DND-41 (cell line): ENCODE measurements around the gene MOB3B.

Experiments used
- EZH2 ChIP-seq: IDR thresholded peaks from 3 replicates; pipeline ENCODE4 v1.6.1; 2012; ENCODE audit warnings: borderline replicate concordance, low read depth, mild to moderate bottlenecking, moderate library complexity, low read length, inconsistent platforms; ENCODE audit not compliant: severe bottlenecking
- TF ChIP-seq, protein P1 (sequence below): IDR thresholded peaks from 2 replicates; pipeline ENCODE4 v1.5.1; 2012; ENCODE audit warnings: borderline replicate concordance, low read length, moderate library complexity, mild to moderate bottlenecking; ENCODE audit not compliant: poor library complexity, severe bottlenecking; ENCODE audit errors: extremely low read depth

DNA sequence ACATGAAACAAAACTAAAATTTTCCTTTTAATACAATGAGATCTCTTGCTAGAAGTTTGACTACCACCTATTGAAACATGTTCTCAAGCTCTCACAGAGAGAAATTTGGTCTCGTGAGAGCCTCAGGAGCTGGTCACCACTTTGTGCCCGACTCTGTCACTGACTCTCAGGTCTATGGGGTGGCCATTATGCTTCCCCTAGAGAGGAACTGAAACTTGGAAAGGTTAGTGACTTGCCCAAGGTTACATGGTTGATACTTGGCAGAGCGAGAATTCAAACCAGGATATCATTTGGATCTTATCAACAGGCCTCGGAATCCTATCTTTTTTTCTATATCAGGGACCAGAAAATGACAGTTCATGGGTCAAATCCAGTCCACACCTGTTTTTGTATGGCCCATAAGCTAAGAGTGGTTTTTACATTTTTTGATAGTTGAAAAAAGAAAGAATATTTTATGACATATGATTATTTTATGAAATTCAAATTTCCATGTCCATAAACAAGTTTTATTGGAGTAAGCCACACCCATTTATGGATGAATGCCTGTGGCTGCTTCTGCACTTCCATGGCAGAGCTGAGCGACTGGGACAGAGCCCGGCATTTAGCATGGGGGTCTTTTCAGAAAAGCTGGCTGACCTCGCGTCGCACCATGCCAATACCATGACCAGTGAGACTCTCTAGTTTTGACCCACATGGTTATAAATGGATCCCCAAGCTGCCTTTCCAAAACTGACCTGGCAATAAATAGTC is 187.9 kb downstream of the MOB3B start:
- TF ChIP-seq, protein P1, sequence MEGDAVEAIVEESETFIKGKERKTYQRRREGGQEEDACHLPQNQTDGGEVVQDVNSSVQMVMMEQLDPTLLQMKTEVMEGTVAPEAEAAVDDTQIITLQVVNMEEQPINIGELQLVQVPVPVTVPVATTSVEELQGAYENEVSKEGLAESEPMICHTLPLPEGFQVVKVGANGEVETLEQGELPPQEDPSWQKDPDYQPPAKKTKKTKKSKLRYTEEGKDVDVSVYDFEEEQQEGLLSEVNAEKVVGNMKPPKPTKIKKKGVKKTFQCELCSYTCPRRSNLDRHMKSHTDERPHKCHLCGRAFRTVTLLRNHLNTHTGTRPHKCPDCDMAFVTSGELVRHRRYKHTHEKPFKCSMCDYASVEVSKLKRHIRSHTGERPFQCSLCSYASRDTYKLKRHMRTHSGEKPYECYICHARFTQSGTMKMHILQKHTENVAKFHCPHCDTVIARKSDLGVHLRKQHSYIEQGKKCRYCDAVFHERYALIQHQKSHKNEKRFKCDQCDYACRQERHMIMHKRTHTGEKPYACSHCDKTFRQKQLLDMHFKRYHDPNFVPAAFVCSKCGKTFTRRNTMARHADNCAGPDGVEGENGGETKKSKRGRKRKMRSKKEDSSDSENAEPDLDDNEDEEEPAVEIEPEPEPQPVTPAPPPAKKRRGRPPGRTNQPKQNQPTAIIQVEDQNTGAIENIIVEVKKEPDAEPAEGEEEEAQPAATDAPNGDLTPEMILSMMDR, result no peak
- no peak for TF ChIP-seq EZH2
